Vagina (tissue), 2 donors: ENCODE results near the gene TES. TPM values are rescaled to one million over a fixed set of nuclear protein-coding genes. Genes with fewer than 3 reads are reported as not detected.

Source experiments
- DNase-seq, 2 donors: peaks; one replicate each; pipeline ENCODE4 v3.0.0-alpha.2; 2017; ENCODE audit errors: extremely low spot score in 2 of 2
- H3K27ac ChIP-seq: fragments of 200-600 bp; sonication (generic); one replicate; pipeline ENCODE4 v1.5.1; 2019
- H3K27me3 ChIP-seq: fragments of 200-600 bp; sonication (generic); one replicate; pipeline ENCODE4 v1.5.1; 2019
- H3K36me3 ChIP-seq, 2 donors: fragments of 200-600 bp; sonication (generic); one replicate each; pipeline ENCODE4 v1.5.1; 2017 to 2019
- H3K4me1 ChIP-seq: fragments of 200-600 bp; sonication (generic); one replicate; pipeline ENCODE4 v1.5.1; 2019
- H3K4me3 ChIP-seq, 2 donors: fragments of 200-600 bp; sonication (generic); 1 replicate in 1 of 2; 2 replicates in 1 of 2; pipeline ENCODE4 v1.5.1; 2016 to 2019
- H3K9me3 ChIP-seq: fragments of 200-600 bp; sonication (generic); one replicate; pipeline ENCODE4 v1.5.1; 2019
- CTCF ChIP-seq, 3 experiments: fragments of 450-650 bp in 2 of 3; fragments of 200-600 bp in 1 of 3; sonication (generic) in 1 of 3; IDR thresholded peaks; one replicate each; pipeline ENCODE4 v1.5.1; 2017 to 2019; ENCODE audit warnings: antibody characterized with exemption in 3 of 3, mild to moderate bottlenecking in 2 of 3, moderate library complexity in 2 of 3
- POLR2A ChIP-seq, 2 donors: fragments of 450-650 bp; IDR thresholded peaks; one replicate each; pipeline ENCODE4 v1.6.1; 2017; ENCODE audit warnings: antibody characterized with exemption in 2 of 2, mild to moderate bottlenecking in 2 of 2, moderate library complexity in 2 of 2
- POLR2AphosphoS5 ChIP-seq, 2 donors: sonication (generic); formaldehyde crosslinking; IDR thresholded peaks; one replicate each; pipeline ENCODE4 v1.9.0; 2017; ENCODE audit warnings: antibody characterized with exemption in 2 of 2, mild to moderate bottlenecking in 2 of 2, low read depth in 1 of 2; ENCODE audit not compliant: insufficient read depth in 1 of 2
- intact Hi-C: fragments of 100-400 bp; cut with DNase I; formaldehyde crosslinking; loops from one replicate; pipeline ENCODE4 v1.15.1; 2023
- total RNA-seq: library from RNA; depleted of rRNA; stranded (reverse); fragments of >200 nt; gene quantifications from one replicate; pipeline ENCODE4 v1.2.3, GENCODE V29; 2016

TES gene
- total RNA-seq, 1 donor from 2014 or later = 87.7 TPM

DNA sequence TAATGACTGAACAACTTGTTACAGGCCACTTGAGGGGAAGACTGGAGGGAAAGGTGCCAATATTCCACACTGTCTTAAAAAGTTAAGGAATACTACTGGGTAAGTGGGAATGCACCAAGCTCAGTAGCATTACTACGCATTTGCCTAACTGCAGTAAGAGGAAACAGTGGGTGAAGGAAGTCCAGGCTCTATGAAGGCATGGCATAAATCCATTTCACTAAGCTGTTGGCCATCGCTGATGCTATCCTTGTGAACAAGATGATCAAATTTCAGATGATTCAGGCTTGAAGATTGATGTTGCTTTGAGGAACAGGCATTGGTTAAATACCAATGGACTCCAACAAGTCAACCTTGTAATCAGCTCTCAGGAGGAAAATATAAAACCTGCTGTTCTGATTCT, 44.2 kb upstream of the TES start:
- DNase-seq = no peak
- H3K9me3 ChIP-seq = no peaks in the 10 kb centered on the region
- H3K36me3 ChIP-seq = no peaks in the 10 kb centered on the region
- H3K27me3 ChIP-seq = no peaks in the 10 kb centered on the region
- H3K4me3 ChIP-seq = no peak overlapping the region
- no peak for TF ChIP-seq CTCF (IDR thresholded peaks at IDR 0.05)
- TF ChIP-seq POLR2AphosphoS5 (IDR thresholded peaks at IDR 0.05; ENCODE audit: insufficient read depth in 1 of 2, low read depth in 1 of 2) = no peak
- no peak for TF ChIP-seq POLR2A (IDR thresholded peaks at IDR 0.05)
- no peaks in the 10 kb centered on the region for H3K4me1 ChIP-seq
- intact Hi-C loops = no loop called here
- no peak overlapping the region for H3K27ac ChIP-seq

- intact Hi-C loops = no loop called here
- Histone ChIP-seq H3K4me1 (no peaks in the 10 kb centered on the region), H3K36me3 (no peaks in the 10 kb centered on the region), H3K9me3 (no peaks in the 10 kb centered on the region), H3K27ac (no peak overlapping the region), H3K4me3 (no peak overlapping the region), H3K27me3 (no peaks in the 10 kb centered on the region)
- TF ChIP-seq POLR2AphosphoS5 (IDR thresholded peaks at IDR 0.05; ENCODE audit: insufficient read depth in 1 of 2, low read depth in 1 of 2) (no peak), CTCF (IDR thresholded peaks at IDR 0.05) (no peak), POLR2A (IDR thresholded peaks at IDR 0.05) (no peak)
- DNase-seq = no peak
Observed at GRCh38 chr7:116167177-116167576, 43.2 kb upstream of the TES start.

DNA sequence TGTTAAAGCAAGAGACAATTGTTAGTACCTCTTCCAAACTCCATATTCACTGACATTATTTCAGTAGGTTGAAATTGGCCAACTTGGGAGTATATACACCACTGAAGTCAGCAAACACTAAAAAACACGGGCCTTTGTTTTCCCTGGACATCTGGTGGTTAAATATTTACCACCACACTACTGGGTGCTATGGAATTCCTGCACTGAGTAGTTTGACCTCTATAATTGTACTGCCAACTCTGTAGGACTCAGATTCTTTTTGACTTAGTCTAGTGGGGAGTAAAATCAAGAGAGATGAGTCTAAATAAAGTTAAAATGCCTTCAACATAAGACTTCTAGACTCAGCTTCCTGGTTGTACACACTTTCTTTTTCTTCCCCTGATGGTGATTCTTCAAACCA, 41.3 kb upstream of the TES start:
- no peak for DNase-seq
- no peaks in the 10 kb centered on the region for H3K27me3 ChIP-seq
- no peaks in the 10 kb centered on the region for H3K4me1 ChIP-seq
- H3K4me3 ChIP-seq = no peak overlapping the region
- intact Hi-C loops = no loop called here
- H3K9me3 ChIP-seq = no peaks in the 10 kb centered on the region
- no peaks in the 10 kb centered on the region for H3K36me3 ChIP-seq
- no peak overlapping the region for H3K27ac ChIP-seq
- TF ChIP-seq CTCF (IDR thresholded peaks at IDR 0.05) (no peak), POLR2A (IDR thresholded peaks at IDR 0.05) (no peak), POLR2AphosphoS5 (IDR thresholded peaks at IDR 0.05; ENCODE audit: insufficient read depth in 1 of 2, low read depth in 1 of 2) (no peak)

- no peak for DNase-seq
- TF ChIP-seq CTCF (IDR thresholded peaks at IDR 0.05) = no peak
- no peak for TF ChIP-seq POLR2A (IDR thresholded peaks at IDR 0.05)
- TF ChIP-seq POLR2AphosphoS5 (IDR thresholded peaks at IDR 0.05; ENCODE audit: insufficient read depth in 1 of 2, low read depth in 1 of 2) = no peak
- no peak overlapping the region for H3K27ac ChIP-seq
- H3K9me3 ChIP-seq = no peaks in the 10 kb centered on the region
- H3K4me3 ChIP-seq = no peak overlapping the region
- intact Hi-C loops = loop anchor here (5.0 to 10.0 kb wide), 2 partner anchors 422 to 645 kb away; no protein-coding TSS in a partner anchor
- H3K36me3 ChIP-seq = no peaks in the 10 kb centered on the region
- no peaks in the 10 kb centered on the region for H3K4me1 ChIP-seq
- no peaks in the 10 kb centered on the region for H3K27me3 ChIP-seq
Observed at GRCh38 chr7:116170180-116170579, 40.2 kb upstream of the TES start.

- no peaks in the 10 kb centered on the region for H3K4me1 ChIP-seq
- no peak for DNase-seq
- H3K27ac ChIP-seq = no peak overlapping the region
- H3K9me3 ChIP-seq = no peaks in the 10 kb centered on the region
- H3K36me3 ChIP-seq = no peaks in the 10 kb centered on the region
- TF ChIP-seq POLR2A (IDR thresholded peaks at IDR 0.05) = no peak
- no peak for TF ChIP-seq POLR2AphosphoS5 (IDR thresholded peaks at IDR 0.05; ENCODE audit: insufficient read depth in 1 of 2, low read depth in 1 of 2)
- TF ChIP-seq CTCF (IDR thresholded peaks at IDR 0.05) = no peak
- no peak overlapping the region for H3K4me3 ChIP-seq
- no peaks in the 10 kb centered on the region for H3K27me3 ChIP-seq
- intact Hi-C loops = loop anchor here (5.0 to 10.0 kb wide), 2 partner anchors 421 to 644 kb away; no protein-coding TSS in a partner anchor
Observed at GRCh38 chr7:116171094-116171493, 39.2 kb upstream of the TES start.
